Neutrophil (primary cell): Measurements from ENCODE around the gene ABCC5.

Experiments
- H3K27ac ChIP-seq: fragments of 200-600 bp; sonication (generic); 2 replicates; pipeline ENCODE4 v1.5.1; 2016; ENCODE audit warnings: mild to moderate bottlenecking, moderate library complexity
- H3K27me3 ChIP-seq: fragments of 200-600 bp; sonication (generic); 2 replicates; pipeline ENCODE4 v1.6.0; 2016; ENCODE audit warnings: mild to moderate bottlenecking
- H3K36me3 ChIP-seq: fragments of 200-600 bp; sonication (generic); 2 replicates; pipeline ENCODE4 v1.5.1; 2017
- H3K4me1 ChIP-seq, 2 experiments: fragments of 200-600 bp in 1 of 2; sonication (generic) in 1 of 2; 1 replicate in 1 of 2; 2 replicates in 1 of 2; pipeline versions ENCODE4 v1.5.1 to v1.6.1; 2013 to 2016; ENCODE audit warnings: low read depth in 1 of 2, low read length in 1 of 2, mild to moderate bottlenecking in 1 of 2, moderate library complexity in 1 of 2; ENCODE audit not compliant: control insufficient read depth in 1 of 2, insufficient read depth in 1 of 2
- H3K4me3 ChIP-seq, 2 experiments: fragments of 200-600 bp in 1 of 2; sonication (generic) in 1 of 2; 1 replicate in 1 of 2; 2 replicates in 1 of 2; pipeline ENCODE4 v1.5.1; 2013 to 2016; ENCODE audit warnings: low read depth in 1 of 2, low read length in 1 of 2, mild to moderate bottlenecking in 1 of 2, moderate library complexity in 1 of 2
- H3K9me3 ChIP-seq: fragments of 200-600 bp; sonication (generic); 2 replicates; pipeline ENCODE4 v1.5.1; 2016
- TF ChIP-seq, protein P1 (sequence below): fragments of 200-600 bp; sonication (generic); IDR thresholded peaks from 2 replicates; pipeline ENCODE4 v1.5.1; 2016; ENCODE audit warnings: antibody characterized with exemption

Gene ABCC5

DNA sequence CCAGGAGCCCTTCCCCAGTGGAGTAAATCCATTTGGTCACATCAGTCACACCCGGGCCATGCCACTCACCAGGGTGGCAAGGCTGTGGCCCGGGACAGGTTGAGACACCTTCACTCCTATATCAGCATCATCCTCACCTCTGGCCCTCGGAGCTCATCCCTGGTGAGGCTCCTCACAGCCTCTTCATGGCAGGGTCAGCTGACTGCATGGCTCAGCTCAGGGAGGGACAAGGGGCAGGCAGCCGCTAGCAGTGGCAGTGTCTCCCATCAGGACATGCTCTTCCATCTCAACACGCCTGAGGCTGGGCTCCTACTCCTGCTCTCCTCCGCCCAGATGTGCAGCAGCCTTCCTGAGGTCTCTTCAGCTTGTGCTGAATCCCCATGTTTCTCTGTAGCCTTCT, 106.6 kb downstream of the ABCC5 start:
- H3K27ac ChIP-seq: no peak overlapping the region
- no peaks in the 10 kb centered on the region for H3K9me3 ChIP-seq
- TF ChIP-seq, protein P1, sequence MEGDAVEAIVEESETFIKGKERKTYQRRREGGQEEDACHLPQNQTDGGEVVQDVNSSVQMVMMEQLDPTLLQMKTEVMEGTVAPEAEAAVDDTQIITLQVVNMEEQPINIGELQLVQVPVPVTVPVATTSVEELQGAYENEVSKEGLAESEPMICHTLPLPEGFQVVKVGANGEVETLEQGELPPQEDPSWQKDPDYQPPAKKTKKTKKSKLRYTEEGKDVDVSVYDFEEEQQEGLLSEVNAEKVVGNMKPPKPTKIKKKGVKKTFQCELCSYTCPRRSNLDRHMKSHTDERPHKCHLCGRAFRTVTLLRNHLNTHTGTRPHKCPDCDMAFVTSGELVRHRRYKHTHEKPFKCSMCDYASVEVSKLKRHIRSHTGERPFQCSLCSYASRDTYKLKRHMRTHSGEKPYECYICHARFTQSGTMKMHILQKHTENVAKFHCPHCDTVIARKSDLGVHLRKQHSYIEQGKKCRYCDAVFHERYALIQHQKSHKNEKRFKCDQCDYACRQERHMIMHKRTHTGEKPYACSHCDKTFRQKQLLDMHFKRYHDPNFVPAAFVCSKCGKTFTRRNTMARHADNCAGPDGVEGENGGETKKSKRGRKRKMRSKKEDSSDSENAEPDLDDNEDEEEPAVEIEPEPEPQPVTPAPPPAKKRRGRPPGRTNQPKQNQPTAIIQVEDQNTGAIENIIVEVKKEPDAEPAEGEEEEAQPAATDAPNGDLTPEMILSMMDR: no peak
- peaks cover 5% of the 10 kb centered on the region for H3K27me3 ChIP-seq
- H3K36me3 ChIP-seq: no peaks in the 10 kb centered on the region
- H3K4me1 ChIP-seq: no peaks in the 10 kb centered on the region
- no peak overlapping the region for H3K4me3 ChIP-seq

DNA sequence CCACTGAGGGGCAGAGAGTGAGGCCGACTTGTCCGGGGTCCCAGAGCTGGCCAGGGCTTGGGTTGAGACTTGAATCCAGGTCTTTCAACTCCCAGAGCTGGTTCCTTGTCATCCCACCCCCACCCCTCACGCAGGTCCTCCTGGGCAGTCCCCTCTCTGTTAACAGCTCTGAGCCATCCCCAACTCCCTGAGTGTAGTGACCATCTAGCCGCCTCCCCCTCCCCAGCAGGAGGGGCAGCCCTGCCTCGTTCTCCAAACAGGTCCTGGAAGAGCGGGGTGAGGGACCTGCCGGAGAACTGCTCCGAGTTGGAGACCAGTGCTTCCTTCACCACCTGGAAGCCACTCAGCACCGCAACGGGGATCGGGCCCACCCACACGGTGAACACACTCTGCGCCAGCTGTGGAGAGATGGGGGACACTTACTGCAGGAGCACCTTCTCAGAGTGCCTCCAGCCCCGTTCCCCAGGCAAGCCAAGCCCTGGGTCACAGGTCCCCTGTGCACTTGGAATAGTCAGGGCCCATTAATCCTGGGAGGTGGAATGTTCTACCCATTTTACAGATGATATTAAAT, 108.6 kb downstream of the ABCC5 start:
- no peaks in the 10 kb centered on the region for H3K36me3 ChIP-seq
- peaks cover 9% of the 10 kb centered on the region for H3K27me3 ChIP-seq
- H3K4me1 ChIP-seq: no peaks in the 10 kb centered on the region
- H3K27ac ChIP-seq: no peak overlapping the region
- no peak overlapping the region for H3K4me3 ChIP-seq
- no peaks in the 10 kb centered on the region for H3K9me3 ChIP-seq
- TF ChIP-seq, protein P1: no peak

DNA sequence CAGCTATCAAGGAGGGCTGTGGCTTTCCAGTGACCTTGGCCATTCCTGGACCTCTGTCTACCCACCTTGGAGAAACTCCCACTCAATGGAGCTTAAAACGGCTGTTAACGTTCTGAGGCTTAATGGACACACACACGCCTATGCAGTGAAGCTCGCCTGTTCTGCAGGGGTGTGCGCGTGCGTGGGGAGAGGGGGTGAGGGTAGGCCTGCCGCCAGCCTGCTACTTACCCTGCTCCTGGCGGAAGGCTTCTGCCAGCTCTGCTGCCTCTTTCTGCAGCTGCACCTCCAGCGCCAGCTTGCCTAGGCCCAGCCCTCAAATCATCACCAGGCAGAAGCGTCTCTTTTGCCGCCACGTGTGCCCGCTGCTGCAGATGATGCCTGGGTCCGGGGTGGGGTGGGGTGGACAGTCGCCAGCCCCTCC, 109.8 kb downstream of the ABCC5 start:
- peaks cover 9% of the 10 kb centered on the region for H3K27me3 ChIP-seq
- H3K9me3 ChIP-seq: no peaks in the 10 kb centered on the region
- H3K4me3 ChIP-seq: no peak overlapping the region
- H3K4me1 ChIP-seq: no peaks in the 10 kb centered on the region
- H3K36me3 ChIP-seq: no peaks in the 10 kb centered on the region
- TF ChIP-seq, protein P1: no peak
- H3K27ac ChIP-seq: no peak overlapping the region

DNA sequence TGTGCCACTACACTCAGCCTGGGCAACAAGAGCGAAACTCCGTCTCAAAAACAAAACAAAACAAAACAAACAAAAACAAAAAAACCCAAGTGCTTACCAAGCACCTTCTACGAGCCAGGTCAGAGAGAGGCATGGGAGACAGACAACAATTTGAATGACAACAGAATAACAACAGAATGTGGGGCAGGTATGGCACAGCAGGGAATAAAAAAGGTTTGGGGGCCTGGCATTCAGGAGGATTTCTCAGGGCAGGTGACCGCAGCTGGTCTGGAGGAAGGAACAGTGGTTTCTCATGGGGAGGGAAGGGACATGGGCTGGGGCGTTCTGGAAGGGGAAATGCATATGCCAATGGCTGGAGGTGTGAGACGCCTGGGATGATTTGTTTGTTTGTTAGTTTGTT, 110.5 kb downstream of the ABCC5 start:
- no peak overlapping the region for H3K4me3 ChIP-seq
- TF ChIP-seq, protein P1: no peak
- peaks cover 9% of the 10 kb centered on the region for H3K27me3 ChIP-seq
- no peaks in the 10 kb centered on the region for H3K9me3 ChIP-seq
- no peaks in the 10 kb centered on the region for H3K4me1 ChIP-seq
- H3K27ac ChIP-seq: no peak overlapping the region
- H3K36me3 ChIP-seq: no peaks in the 10 kb centered on the region

DNA sequence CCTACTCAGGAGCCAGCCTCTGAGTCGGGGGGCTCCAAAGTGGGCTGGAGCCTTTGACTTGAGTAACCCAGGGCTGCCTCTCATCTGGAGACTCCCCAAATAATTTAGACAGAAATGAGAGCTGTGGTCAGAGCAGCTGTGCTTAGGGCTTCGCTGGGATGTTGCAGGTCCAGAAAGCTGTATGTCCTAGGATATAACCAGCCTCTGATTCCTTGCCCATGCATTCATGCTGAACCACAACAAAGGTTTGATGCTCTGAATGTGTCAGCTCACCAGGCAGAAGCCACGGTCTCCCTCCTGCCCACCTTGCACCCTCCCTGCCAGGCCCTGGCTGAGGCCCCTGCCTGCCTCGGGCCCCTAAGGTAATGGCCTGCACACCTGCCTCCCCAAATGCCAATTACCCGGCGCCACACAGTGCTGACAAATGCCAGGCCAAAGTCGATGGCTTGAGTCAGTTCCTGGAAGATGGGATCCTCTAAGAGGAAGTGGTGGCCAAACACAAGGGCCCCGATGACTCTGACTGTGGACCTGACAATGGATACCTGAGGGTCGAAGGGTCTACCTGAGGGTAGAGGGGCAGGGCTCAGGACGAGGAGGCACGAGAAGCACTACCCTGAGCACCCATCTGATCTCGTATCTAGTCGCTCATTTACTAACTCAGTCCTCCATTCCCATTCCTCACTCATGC, 111.3 kb downstream of the ABCC5 start:
- no peaks in the 10 kb centered on the region for H3K4me1 ChIP-seq
- H3K4me3 ChIP-seq: no peak overlapping the region
- no peaks in the 10 kb centered on the region for H3K9me3 ChIP-seq
- no peak overlapping the region for H3K27ac ChIP-seq
- TF ChIP-seq, protein P1: no peak
- no peaks in the 10 kb centered on the region for H3K36me3 ChIP-seq
- peaks cover 12% of the 10 kb centered on the region for H3K27me3 ChIP-seq
